B cell (primary cell): ENCODE results near the gene PPFIA1.

Experiments used
- CTCF ChIP-seq: fragments of 200-600 bp; IDR thresholded peaks from one replicate; pipeline ENCODE4 v1.8.0; 2022; ENCODE audit warnings: antibody characterized with exemption, mild to moderate bottlenecking
- EZH2 ChIP-seq: IDR thresholded peaks from 2 replicates; pipeline ENCODE4 v1.6.1; 2012; ENCODE audit warnings: borderline replicate concordance, low read depth, mild to moderate bottlenecking, moderate library complexity, low read length; ENCODE audit not compliant: insufficient read depth, poor library complexity, severe bottlenecking

GRCh38 chr11:70420008-70420464 lies 149.5 kb downstream of the PPFIA1 start:
- TF ChIP-seq CTCF = no peak
- TF ChIP-seq EZH2 = no peak
